OCI-LY7 (cell line): Measurements from ENCODE around the gene HOXD4.

Experiments used
- EZH2phosphoT487 ChIP-seq: fragments of 200-600 bp; sonication (generic); IDR thresholded peaks from 2 replicates; pipeline ENCODE4 v1.6.1; 2018; ENCODE audit warnings: low read depth, borderline replicate concordance, mild to moderate bottlenecking, mixed run types, antibody characterized with exemption, low read length, moderate library complexity, mixed read lengths
- TF ChIP-seq, protein P1 (sequence below): fragments of 200-600 bp; sonication (generic); conservative IDR thresholded peaks from 2 replicates; pipeline ENCODE4 v1.5.1; 2014; ENCODE audit warnings: mild to moderate bottlenecking, antibody characterized with exemption, low read length, moderate library complexity, mixed read lengths

GRCh38 chr2:176109946-176110345, 41.4 kb upstream of the HOXD4 start:
- TF ChIP-seq, protein P1, sequence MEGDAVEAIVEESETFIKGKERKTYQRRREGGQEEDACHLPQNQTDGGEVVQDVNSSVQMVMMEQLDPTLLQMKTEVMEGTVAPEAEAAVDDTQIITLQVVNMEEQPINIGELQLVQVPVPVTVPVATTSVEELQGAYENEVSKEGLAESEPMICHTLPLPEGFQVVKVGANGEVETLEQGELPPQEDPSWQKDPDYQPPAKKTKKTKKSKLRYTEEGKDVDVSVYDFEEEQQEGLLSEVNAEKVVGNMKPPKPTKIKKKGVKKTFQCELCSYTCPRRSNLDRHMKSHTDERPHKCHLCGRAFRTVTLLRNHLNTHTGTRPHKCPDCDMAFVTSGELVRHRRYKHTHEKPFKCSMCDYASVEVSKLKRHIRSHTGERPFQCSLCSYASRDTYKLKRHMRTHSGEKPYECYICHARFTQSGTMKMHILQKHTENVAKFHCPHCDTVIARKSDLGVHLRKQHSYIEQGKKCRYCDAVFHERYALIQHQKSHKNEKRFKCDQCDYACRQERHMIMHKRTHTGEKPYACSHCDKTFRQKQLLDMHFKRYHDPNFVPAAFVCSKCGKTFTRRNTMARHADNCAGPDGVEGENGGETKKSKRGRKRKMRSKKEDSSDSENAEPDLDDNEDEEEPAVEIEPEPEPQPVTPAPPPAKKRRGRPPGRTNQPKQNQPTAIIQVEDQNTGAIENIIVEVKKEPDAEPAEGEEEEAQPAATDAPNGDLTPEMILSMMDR: no peak
- TF ChIP-seq EZH2phosphoT487: no peak
